AG04450 (cell line): ENCODE measurements around the gene NUCKS1. TPM values are rescaled to one million over a fixed set of nuclear protein-coding genes. Genes with fewer than 3 reads are reported as not detected.

ENCODE experiments used
- CTCF ChIA-PET: fragments of 300-600, 350-600 bp; formaldehyde crosslinking; extraction: SDS; loops from one replicate; lab custom pipeline; 2022; ENCODE audit warnings: antibody characterized with exemption, inconsistent platforms; lab: Charles Lee
- POLR2A ChIA-PET: fragments of 350-600 bp; formaldehyde crosslinking; extraction: SDS; loops from one replicate; lab custom pipeline; 2021; ENCODE audit warnings: antibody characterized with exemption, inconsistent platforms; lab: Yijun Ruan, JAX
- DNase-seq: peaks from one replicate; pipeline ENCODE4 v3.0.0-alpha.2; 2011; ENCODE audit warnings: low read depth, low spot score
- H3K27ac ChIP-seq: one replicate; pipeline ENCODE4 v1.5.1; 2012; ENCODE audit warnings: low read depth, low read length, control low read depth
- H3K27me3 ChIP-seq: one replicate; pipeline ENCODE4 v1.6.0; 2012; ENCODE audit warnings: low read length; ENCODE audit not compliant: control insufficient read depth, insufficient read depth
- H3K4me3 ChIP-seq: 2 replicates; pipeline ENCODE4 v1.5.1; 2011; ENCODE audit warnings: mild to moderate bottlenecking, low read depth, low read length, control low read depth
- H3K9me3 ChIP-seq: 2 replicates; pipeline ENCODE4 v1.5.1; 2012; ENCODE audit warnings: low read length; ENCODE audit not compliant: control insufficient read depth, insufficient read depth
- CTCF ChIP-seq: IDR thresholded peaks from 2 replicates; pipeline ENCODE4 v1.5.1; 2011; ENCODE audit warnings: low read depth, low read length, control low read depth, inconsistent platforms
- polyA plus RNA-seq: library from polyadenylated mRNA; depleted of rRNA; stranded (reverse); fragments of >200 nt; gene quantifications from 2 replicates; pipeline ENCODE4 v1.2.3, GENCODE V29; 2011

The NUCKS1 gene
- polyA plus RNA-seq, 1 experiment, result 105 TPM

DNA sequence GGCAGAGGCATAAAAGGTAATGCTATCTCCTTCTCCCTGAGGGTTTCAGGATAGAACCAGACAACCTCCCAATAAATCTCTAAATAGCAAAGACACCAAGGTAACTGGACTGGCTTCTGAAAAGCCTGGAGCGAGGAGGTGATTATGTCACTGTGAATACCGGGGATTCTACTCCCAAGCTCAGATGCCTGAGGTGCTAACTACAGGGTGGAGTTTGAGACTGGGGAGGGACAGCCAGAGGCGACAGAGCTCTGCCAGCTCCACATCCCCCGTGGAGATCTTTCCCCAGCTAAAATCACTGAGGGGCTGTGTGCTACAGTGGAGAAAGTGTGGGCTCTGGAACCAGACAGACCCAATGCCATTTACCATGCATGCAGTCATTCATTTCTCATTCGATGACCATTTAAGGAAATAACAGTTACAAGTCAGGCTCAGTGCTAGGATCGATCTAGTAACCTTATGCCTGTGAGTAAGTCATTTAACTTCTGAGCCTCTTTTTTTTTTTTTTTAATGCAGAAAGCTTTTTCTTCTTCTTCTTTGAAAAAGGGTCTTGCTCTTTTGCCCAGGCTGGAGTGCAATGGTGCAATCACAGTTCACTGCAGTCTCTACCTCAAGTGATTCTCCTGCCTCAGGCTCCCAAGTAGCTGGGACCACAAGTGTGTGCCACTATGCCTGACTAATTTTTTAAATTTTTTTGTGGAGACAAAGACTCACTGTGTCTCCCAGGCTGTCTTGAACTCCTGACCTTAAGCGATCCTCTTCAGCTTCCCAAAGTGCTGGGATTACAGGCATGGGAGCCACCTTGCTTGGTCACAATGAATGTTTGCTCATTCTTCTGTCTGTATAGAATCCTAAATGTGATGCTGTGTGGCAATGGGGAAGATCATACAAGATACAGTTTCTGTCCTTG, 61.6 kb downstream of the NUCKS1 start:
- H3K27me3 ChIP-seq, result peaks cover 3% of the 10 kb centered on the region
- H3K27ac ChIP-seq, result no peak overlapping the region
- ChIA-PET CTCF (interaction anchor here (0.6 kb wide), 2 partner anchors 31 to 1220 kb away, joined by 6 to 8 read pairs; no protein-coding TSS in a partner anchor), POLR2A (no interaction called here)
- no peaks in the 10 kb centered on the region for H3K9me3 ChIP-seq
- no peak overlapping the region for H3K4me3 ChIP-seq
- DNase-seq, result no peak
- TF ChIP-seq CTCF, result no peak

GRCh38 chr1:205687242-205687641, 62.7 kb downstream of the NUCKS1 start:
- no peaks in the 10 kb centered on the region for H3K9me3 ChIP-seq
- POLR2A ChIA-PET, result no interaction called here

GRCh38 chr1:205681364-205681763, 68.6 kb downstream of the NUCKS1 start:
- ChIA-PET CTCF (interaction anchor here (1.6 to 5.2 kb wide), 2 partner anchors 22 to 30 kb away, joined by 6 to 46 read pairs; no protein-coding TSS in a partner anchor), POLR2A (no interaction called here)
- Histone ChIP-seq H3K9me3 (no peaks in the 10 kb centered on the region), H3K27me3 (peaks cover 4% of the 10 kb centered on the region), H3K27ac (no peak overlapping the region), H3K4me3 (no peak overlapping the region)
- DNase-seq, result no peak
- no peak for TF ChIP-seq CTCF

More at GRCh38 chr1:205687242-205687641, 62.7 kb downstream of the NUCKS1 start:
- no peak for TF ChIP-seq CTCF
- H3K4me3 ChIP-seq, result no peak overlapping the region
- H3K27ac ChIP-seq, result no peak overlapping the region
- CTCF ChIA-PET, result interaction anchor here (0.5 to 1.1 kb wide), 2 partner anchors 29 to 42 kb away, joined by 3 read pairs; no protein-coding TSS in a partner anchor
- no peak for DNase-seq
- H3K27me3 ChIP-seq, result peaks cover 3% of the 10 kb centered on the region

DNA sequence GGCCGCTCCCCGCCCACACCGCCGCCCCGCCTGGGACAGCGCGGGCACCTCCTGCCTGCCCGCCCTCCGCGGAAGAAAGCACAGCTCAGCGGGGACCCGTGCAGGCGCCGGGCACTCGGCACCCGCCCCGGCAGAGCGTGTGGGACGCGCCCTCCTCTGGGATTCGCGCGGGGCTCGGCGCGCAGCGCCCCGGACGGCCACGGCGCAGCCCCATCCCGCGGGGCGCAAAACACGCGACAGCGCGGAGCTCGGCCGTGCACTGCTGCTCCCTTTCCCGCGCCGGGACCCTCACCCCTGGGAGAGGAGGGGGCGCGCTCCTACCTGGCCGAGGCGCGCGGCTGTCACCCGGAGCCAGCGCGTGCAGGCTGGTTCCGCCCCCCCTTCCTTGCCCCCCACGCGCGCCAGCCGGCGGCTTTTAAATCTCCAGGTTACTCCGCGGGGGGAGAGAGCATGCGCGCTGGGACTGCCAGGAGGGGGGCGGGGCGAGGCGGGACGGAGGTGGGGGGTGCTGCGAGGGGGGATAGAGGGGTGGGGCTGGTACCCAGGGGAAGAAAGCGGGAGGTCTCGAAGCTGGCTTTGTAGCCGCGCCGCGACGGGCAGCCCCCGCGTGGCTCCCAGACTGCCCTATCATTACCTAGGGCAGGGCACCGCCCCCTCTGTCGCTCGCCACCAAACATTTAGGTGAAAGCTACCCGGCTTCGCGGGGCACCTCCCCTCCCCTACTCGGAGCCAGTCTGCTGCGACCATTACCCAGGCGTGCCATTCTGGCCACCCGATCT, 69.7 kb downstream of the NUCKS1 start, which contains the start of gene SLC45A3:
Gene SLC45A3, minus strand, starts transcription at position 437 of the 779 bp plus-strand sequence. CDS start 15,853 bp downstream, outside the sequence.
- no peaks in the 10 kb centered on the region for H3K9me3 ChIP-seq
- H3K27ac ChIP-seq, result peak within 1 kb of the TSS; percentile 31
- DNase-seq, result no peak
- peak within 1 kb of the TSS; percentile 68 for H3K4me3 ChIP-seq
- ChIA-PET CTCF (interaction anchor here (1.6 to 5.2 kb wide), 2 partner anchors 21 to 31 kb away, joined by 6 to 46 read pairs; no protein-coding TSS in a partner anchor), POLR2A (no interaction called here)
- peaks cover 4% of the 10 kb centered on the region for H3K27me3 ChIP-seq
- TF ChIP-seq CTCF, result no peak
